ENCODE data around the gene GPC5. TPM values are rescaled to one million over a fixed set of nuclear protein-coding genes. Genes with fewer than 3 reads are reported as not detected.

The GPC5 gene
- total and polyA plus RNA-seq, 2 of the 8 experiments (the other 6 are each of a cell fraction or from before 2014, with no cell fraction given): 0.20 to 0.39 TPM

DNA sequence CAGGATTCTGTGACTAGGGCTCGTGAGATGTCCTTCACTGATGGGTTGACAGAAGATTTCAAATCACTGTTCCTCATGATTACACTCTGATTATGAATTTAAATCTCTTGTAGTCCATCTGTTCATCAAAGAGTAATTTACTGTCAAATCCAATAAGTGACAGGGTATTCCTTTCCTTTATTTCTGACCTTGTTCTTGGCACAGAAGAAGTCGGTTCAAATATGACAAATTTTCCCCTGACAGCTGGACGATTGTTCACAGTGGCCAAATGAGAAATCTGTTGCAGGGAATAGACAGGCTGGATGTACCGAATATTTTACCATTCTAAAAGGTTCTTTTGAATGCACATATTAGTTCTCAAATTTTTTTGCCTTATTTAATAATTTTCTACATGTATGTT is 1060.9 kb downstream of the GPC5 start:
- Histone ChIP-seq H3K23me2 (ENCODE audit: low read depth, low read length) (no peaks in the 10 kb centered on the region), H3K4me1 (replicated peaks in 1 of 4; ENCODE audit: control insufficient read depth in 3 of 4, insufficient read depth in 4 of 4, low read length in 3 of 4) (no peaks in the 10 kb centered on the region), H3K4me3 (ENCODE audit: extremely low read depth in 1 of 4, insufficient read depth in 2 of 4, low read depth in 3 of 4, low read length in 4 of 4) (no peak overlapping the region), H4K20me1 (replicated peaks in 1 of 2; ENCODE audit: control insufficient read depth in 1 of 2, insufficient read depth in 2 of 2, low read length in 2 of 2) (peaks cover 0 to 2% of the 10 kb centered on the region in 2 experiments), H4K5ac (ENCODE audit: insufficient read length, low read depth, low read length) (no peak overlapping the region), H3K56ac (replicated peaks; ENCODE audit: insufficient read length, low read depth, low read length) (no peak overlapping the region), H3K9me3 (ENCODE audit: insufficient read depth in 2 of 2, low read depth in 1 of 2, low read length in 1 of 2) (no peaks in the 10 kb centered on the region), H3K14ac (ENCODE audit: insufficient read length) (no peak overlapping the region), H2BK12ac (ENCODE audit: low read depth, low read length) (no peak overlapping the region), H3K9ac (replicated peaks in 1 of 4; ENCODE audit: extremely low read depth in 1 of 4, low read depth in 3 of 4, low read length in 3 of 4) (no peak overlapping the region), H2BK15ac (ENCODE audit: low read length) (no peak overlapping the region), H2BK120ac (replicated peaks; ENCODE audit: low read depth, low read length) (no peak overlapping the region), H3K79me2 (ENCODE audit: control insufficient read depth in 1 of 2, insufficient read depth in 2 of 2, low read length in 2 of 2) (no peaks in the 10 kb centered on the region), H3K18ac (ENCODE audit: extremely low read depth, low read length) (no peak overlapping the region), H3K23ac (ENCODE audit: insufficient read length) (no peak overlapping the region), H2AFZ (ENCODE audit: low read length) (no peak overlapping the region), H3K79me1 (ENCODE audit: low read depth, low read length) (no peaks in the 10 kb centered on the region), H2BK5ac (ENCODE audit: low read depth, low read length) (no peak overlapping the region), H3K4me2 (ENCODE audit: insufficient read depth in 1 of 2, low read depth in 2 of 2, low read length in 2 of 2) (no peak overlapping the region), H4K91ac (replicated peaks; ENCODE audit: insufficient read length, low read length) (no peak overlapping the region), H4K8ac (ENCODE audit: extremely low read depth, insufficient read depth, low read length) (no peak overlapping the region), H3K27me3 (replicated peaks in 1 of 4; ENCODE audit: control insufficient read depth in 3 of 4, extremely low read depth in 1 of 4, insufficient read depth in 3 of 4, low read length in 3 of 4) (no peaks in the 10 kb centered on the region), H3K27ac (ENCODE audit: low read depth, low read length) (no peak overlapping the region), H2BK20ac (ENCODE audit: low read length) (no peak overlapping the region), H3K36me3 (ENCODE audit: control insufficient read depth in 2 of 4, insufficient read depth in 4 of 4, low read length in 3 of 4) (no peaks in the 10 kb centered on the region), H2AK5ac (ENCODE audit: low read depth, low read length) (no peak overlapping the region), H3K4ac (replicated peaks; ENCODE audit: insufficient read length, low read depth, low read length) (no peak overlapping the region)
- no peak for FAIRE-seq
- CTCF ChIA-PET (ENCODE audit: partially characterized antibody): no interaction called here
- POLR2A ChIA-PET (ENCODE audit: partially characterized antibody): no interaction called here
- TF ChIP-seq KDM4A (IDR thresholded peaks at IDR 0.05; ENCODE audit: low read depth, low read length, severe bottlenecking) (no peak), JUN (IDR thresholded peaks at IDR 0.05; ENCODE audit: low read depth, low read length) (no peak), RFX5 (IDR thresholded peaks at IDR 0.05; ENCODE audit: borderline replicate concordance, low read depth, low read length) (no peak), MAFK (IDR thresholded peaks at IDR 0.05; ENCODE audit: low read depth, low read length) (no peak), BCL11A (IDR thresholded peaks at IDR 0.05; ENCODE audit: low read depth in 2 of 2, low read length in 2 of 2) (no peak), CHD2 (IDR thresholded peaks at IDR 0.05; ENCODE audit: low read length) (no peak), TBP (IDR thresholded peaks at IDR 0.05; ENCODE audit: low read depth, low read length) (no peak), YY1 (IDR thresholded peaks at IDR 0.05; ENCODE audit: low read depth, low read length) (no peak), CHD1 (IDR thresholded peaks at IDR 0.05; ENCODE audit: low read depth, low read length) (no peak), SIX5 (IDR thresholded peaks at IDR 0.05; ENCODE audit: low read depth, low read length) (no peak), SRF (IDR thresholded peaks at IDR 0.05; ENCODE audit: low read depth, low read length) (no peak), CREB1 (IDR thresholded peaks at IDR 0.05) (no peak)
- TF ChIP-seq, protein P1, sequence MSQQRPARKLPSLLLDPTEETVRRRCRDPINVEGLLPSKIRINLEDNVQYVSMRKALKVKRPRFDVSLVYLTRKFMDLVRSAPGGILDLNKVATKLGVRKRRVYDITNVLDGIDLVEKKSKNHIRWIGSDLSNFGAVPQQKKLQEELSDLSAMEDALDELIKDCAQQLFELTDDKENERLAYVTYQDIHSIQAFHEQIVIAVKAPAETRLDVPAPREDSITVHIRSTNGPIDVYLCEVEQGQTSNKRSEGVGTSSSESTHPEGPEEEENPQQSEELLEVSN (IDR thresholded peaks at IDR 0.05): no peak
- WGBS, 2 experiments (ENCODE audit: extremely low coverage in 1 of 2, insufficient coverage in 1 of 2, insufficient read length in 1 of 2, insufficient replicate concordance in 2 of 2, low coverage in 1 of 2, low lambda C conversion rate in 2 of 2, missing lambda C conversion rate in 1 of 2): 85% methylated on average over 4 of the region's 4 CpGs; no CpG with 5 or more reads in 1 of the 2 experiments
- no peak for DNase-seq (ENCODE audit: low read depth in 1 of 2, low spot score in 2 of 2)

All from H1 (cell line).